GM10266 (cell line): ENCODE data around the gene PRPSAP1.

Experiments
- DNase-seq: peaks from one replicate; pipeline ENCODE4 v3.0.0; 2012; ENCODE audit errors: extremely low spot score
- TF ChIP-seq, protein P1 (sequence below): IDR thresholded peaks from 2 replicates; pipeline ENCODE4 v1.5.1; 2012; ENCODE audit warnings: mild to moderate bottlenecking, low read depth; ENCODE audit not compliant: control insufficient read depth, insufficient read depth; ENCODE audit errors: missing control alignments

The PRPSAP1 gene

DNA sequence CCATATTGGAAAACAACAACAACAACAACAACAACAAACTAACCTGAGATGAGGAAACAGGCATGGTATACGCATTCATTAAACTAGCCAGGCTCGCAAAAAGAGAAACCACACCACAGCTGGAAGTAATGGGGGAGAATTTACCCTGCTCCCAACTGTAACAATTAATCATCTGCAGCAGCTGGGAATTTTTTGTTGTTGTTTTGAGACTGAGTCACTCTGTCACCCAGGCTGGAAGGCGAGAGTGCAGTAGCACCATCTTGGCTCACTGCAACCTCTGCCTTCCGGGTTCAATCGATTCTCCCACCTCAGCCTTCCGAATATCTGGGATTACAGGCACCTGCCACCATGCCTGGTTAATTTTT is 16.3 kb downstream of the PRPSAP1 start:
- no peak for DNase-seq
- TF ChIP-seq, protein P1, sequence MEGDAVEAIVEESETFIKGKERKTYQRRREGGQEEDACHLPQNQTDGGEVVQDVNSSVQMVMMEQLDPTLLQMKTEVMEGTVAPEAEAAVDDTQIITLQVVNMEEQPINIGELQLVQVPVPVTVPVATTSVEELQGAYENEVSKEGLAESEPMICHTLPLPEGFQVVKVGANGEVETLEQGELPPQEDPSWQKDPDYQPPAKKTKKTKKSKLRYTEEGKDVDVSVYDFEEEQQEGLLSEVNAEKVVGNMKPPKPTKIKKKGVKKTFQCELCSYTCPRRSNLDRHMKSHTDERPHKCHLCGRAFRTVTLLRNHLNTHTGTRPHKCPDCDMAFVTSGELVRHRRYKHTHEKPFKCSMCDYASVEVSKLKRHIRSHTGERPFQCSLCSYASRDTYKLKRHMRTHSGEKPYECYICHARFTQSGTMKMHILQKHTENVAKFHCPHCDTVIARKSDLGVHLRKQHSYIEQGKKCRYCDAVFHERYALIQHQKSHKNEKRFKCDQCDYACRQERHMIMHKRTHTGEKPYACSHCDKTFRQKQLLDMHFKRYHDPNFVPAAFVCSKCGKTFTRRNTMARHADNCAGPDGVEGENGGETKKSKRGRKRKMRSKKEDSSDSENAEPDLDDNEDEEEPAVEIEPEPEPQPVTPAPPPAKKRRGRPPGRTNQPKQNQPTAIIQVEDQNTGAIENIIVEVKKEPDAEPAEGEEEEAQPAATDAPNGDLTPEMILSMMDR, result no peak

DNA sequence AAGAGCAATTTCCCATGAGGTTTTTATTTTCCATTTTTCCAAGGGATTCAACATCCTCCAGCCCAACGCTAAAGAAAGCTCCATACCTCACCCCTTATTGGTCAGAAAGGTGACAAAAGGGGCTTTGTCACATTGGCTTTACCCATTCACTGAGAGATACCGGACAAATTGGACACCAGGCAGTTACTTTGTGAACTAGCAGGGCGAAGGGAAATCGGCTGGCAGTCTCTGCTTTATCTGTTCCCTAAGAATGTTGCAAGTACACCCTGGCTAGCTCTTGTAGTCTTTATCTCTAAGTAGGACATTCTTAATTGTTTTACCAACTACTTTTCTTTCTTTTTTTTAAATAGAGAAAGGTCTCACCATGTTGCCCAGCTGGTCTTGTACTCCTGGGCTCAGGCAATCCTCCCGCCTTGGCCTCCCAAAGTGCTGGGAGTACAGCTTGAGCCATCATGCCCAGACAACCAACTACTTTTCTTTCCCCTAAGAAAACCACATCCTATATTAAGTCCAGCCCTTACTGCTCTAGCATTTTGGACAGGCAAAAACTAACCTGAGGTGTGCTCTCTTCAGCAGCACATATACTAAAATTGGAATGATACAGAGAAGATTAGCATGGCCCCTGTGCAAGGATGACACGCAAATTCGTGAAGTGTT is 16.8 kb downstream of the PRPSAP1 start:
- DNase-seq, result no peak
- TF ChIP-seq, protein P1, result no peak

DNA sequence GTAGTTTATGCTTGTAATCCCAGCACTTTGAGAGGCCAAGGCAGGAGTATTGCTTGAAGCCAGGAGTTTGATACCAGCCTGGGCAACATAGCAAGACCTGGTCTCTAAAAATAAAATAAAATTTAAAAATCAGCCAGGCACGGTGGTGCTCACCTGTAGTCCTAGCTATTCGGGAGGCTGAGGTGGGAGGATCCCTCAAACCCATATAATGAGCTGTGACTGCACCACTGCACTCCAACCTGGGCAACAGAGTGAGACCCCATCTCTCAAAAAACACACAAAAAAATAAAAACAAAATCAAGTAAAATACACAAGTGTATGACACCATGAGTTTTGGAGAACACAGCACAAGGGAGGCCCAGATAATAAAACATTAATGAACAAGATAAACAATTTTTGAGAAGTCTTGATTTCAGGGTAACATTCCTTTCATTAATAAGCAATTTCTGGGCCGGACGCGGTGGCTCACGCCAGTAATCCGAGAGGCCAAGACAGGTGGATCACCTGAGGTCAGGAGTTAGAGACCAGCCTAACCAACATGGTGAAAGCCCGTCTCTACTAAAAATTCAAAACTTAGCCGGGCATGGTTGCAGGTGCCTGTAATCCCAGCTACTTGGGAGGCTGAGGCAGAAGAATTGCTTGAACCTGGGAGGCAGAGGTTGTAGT is 17.9 kb downstream of the PRPSAP1 start:
- TF ChIP-seq, protein P1, result no peak
- DNase-seq, result no peak

DNA sequence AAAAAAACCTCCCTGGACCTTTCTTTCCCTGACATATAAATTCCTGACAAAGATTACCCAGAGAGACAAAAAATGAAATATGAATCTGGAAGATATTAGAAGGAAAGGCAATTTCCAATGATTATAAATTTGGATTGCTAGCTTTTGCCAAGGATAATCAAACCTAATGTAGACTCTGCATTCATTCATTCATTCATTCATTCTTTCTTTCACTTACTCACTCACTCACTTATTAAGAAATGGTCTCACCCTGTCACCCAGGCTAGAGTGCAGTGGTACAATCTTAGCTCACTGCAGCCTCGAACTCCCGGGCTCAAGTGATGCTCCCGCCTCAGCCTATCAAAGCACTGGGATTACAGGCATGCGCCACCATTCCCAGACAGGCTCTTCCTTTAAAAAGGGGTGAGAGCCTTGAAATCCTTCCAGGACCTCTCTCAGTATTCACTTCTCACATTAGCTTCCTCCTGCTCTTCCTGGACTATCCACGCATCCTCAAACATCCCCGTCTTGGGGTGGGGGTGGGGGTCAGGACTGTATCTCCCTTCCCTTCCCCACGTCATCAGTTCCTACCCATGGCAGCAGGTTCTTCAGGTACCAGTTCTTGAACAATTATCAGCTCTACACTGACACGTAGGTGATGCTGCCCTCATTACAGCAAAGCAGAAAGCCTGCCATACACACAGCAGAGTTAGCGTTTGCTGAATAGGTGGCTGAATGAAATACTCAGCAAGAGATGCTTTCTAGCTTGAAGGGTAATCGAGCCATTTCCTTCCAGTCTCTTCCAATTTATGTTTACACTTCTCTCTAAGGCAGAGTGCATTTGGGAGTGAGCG is 19.8 kb downstream of the PRPSAP1 start:
- TF ChIP-seq, protein P1, result no peak
- DNase-seq, result no peak

DNA sequence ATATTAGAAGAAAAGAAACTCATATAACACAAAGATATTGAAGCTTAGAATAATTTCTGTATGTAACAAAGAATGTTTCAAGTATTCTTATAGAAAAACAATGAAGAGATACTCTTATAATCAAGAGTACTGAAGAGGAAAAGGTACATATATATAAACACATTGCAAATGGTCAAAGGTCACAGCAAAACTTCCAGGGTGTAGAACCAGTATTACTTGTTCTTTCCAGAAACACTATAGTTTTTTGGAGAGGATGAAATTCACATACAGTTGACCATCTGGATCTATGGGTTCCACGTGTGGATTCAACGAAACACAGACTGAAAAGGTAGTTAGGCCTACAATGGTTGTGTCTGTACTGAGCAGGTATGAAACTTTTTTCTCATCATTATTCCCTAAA is 22.6 kb downstream of the PRPSAP1 start:
- no peak for DNase-seq
- TF ChIP-seq, protein P1, result no peak

DNA sequence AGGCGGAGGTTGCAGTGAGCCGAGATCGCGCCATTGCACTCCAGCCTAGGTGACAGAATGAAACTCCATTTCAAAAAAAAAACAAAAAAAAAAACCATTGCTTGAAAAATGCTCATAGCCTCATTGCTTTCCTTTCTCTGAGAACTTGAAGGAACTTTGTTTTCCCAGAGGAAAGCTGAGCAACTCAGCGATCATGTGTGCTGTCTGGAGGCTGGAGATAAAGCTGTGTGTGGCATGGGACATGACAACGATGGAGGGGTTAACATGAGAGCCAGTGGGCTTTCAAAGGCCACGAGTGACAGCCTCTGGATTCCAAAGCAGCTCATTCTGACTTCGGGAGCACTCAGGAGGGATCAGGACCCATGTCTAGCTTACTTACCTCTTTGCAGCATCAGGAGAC is 24.1 kb downstream of the PRPSAP1 start:
- TF ChIP-seq, protein P1, result no peak
- DNase-seq, result no peak
